ENCODE results near the gene CAMSAP2.

- TF ChIP-seq CTCF (IDR thresholded peaks at IDR 0.05; ENCODE audit: extremely low read depth in 1 of 2, insufficient read depth in 1 of 2, low read depth in 1 of 2, low read length in 2 of 2) (no peak), POLR2A (IDR thresholded peaks at IDR 0.05; ENCODE audit: low read depth, low read length) (no peak), EZH2 (IDR thresholded peaks at IDR 0.05; ENCODE audit: borderline replicate concordance, low read depth, low read length, severe bottlenecking) (no peak), POLR2AphosphoS5 (IDR thresholded peaks at IDR 0.05; ENCODE audit: insufficient read depth, low read depth, low read length) (no peak), MAX (IDR thresholded peaks at IDR 0.05; ENCODE audit: insufficient read depth, insufficient read length) (no peak), FOS (IDR thresholded peaks at IDR 0.05; ENCODE audit: borderline replicate concordance, insufficient read depth, low read length) (no peak)
Measured at GRCh38 chr1:200861937-200862647, 123.4 kb downstream of the CAMSAP2 start.

Data from endothelial cell of umbilical vein (primary cell).